H9 (cell line): ENCODE measurements around the gene ASB16. TPM values are rescaled to one million over a fixed set of nuclear protein-coding genes. Genes with fewer than 3 reads are reported as not detected.

Source experiments
- DNase-seq: peaks from one replicate; pipeline ENCODE4 v3.0.0-alpha.2; 2017
- H2AFZ ChIP-seq: one replicate; pipeline ENCODE4 v1.6.1; 2013; ENCODE audit warnings: mild to moderate bottlenecking, low read length, control low read depth, moderate library complexity
- H2AK5ac ChIP-seq: 2 replicates; pipeline ENCODE4 v1.6.1; 2013; ENCODE audit warnings: low read length, control low read depth, mixed read lengths; ENCODE audit not compliant: insufficient read length
- H2BK120ac ChIP-seq: one replicate; pipeline ENCODE4 v1.6.1; 2013; ENCODE audit warnings: low read depth, mild to moderate bottlenecking, low read length, control low read depth, inconsistent platforms; ENCODE audit not compliant: poor library complexity, severe bottlenecking
- H2BK12ac ChIP-seq: 2 replicates; pipeline ENCODE4 v1.6.1; 2013; ENCODE audit warnings: low read length, control low read depth, mixed read lengths, low read depth; ENCODE audit not compliant: insufficient read length
- H2BK15ac ChIP-seq: 2 replicates; pipeline ENCODE4 v1.6.1; 2013; ENCODE audit warnings: low read depth, low read length, control low read depth
- H2BK20ac ChIP-seq: one replicate; pipeline ENCODE4 v1.6.1; 2013; ENCODE audit warnings: low read depth, mild to moderate bottlenecking, low read length, control low read depth, inconsistent platforms; ENCODE audit not compliant: poor library complexity, severe bottlenecking
- H2BK5ac ChIP-seq: 2 replicates; pipeline ENCODE4 v1.6.1; 2013; ENCODE audit warnings: low read length, control low read depth, mixed read lengths; ENCODE audit not compliant: insufficient read length
- H3K14ac ChIP-seq: 2 replicates; pipeline ENCODE4 v1.6.1; 2013; ENCODE audit warnings: low read length, control low read depth; ENCODE audit not compliant: insufficient read depth
- H3K18ac ChIP-seq: 2 replicates; pipeline ENCODE4 v1.6.1; 2013; ENCODE audit warnings: low read depth, mild to moderate bottlenecking, mixed read lengths, low read length, control low read depth; ENCODE audit not compliant: insufficient read length
- H3K23ac ChIP-seq: 2 replicates; pipeline ENCODE4 v1.6.1; 2013; ENCODE audit warnings: low read length, control low read depth, mixed read lengths, low read depth; ENCODE audit not compliant: insufficient read length
- H3K23me2 ChIP-seq: 2 replicates; pipeline ENCODE4 v1.6.1; 2013; ENCODE audit warnings: low read depth, mild to moderate bottlenecking, mixed read lengths, low read length, control low read depth; ENCODE audit not compliant: insufficient read length, poor library complexity, severe bottlenecking
- H3K27ac ChIP-seq: 2 replicates; pipeline ENCODE4 v1.5.1; 2013; ENCODE audit warnings: low read length, control low read depth, mixed read lengths, low read depth; ENCODE audit not compliant: insufficient read length
- H3K27me3 ChIP-seq: 2 replicates; pipeline ENCODE4 v1.6.1; 2013; ENCODE audit warnings: low read length, control low read depth, inconsistent platforms; ENCODE audit not compliant: insufficient read depth
- H3K4ac ChIP-seq: 2 replicates; pipeline ENCODE4 v1.6.1; 2013; ENCODE audit warnings: low read depth, mild to moderate bottlenecking, control low read depth, inconsistent platforms, low read length, moderate library complexity
- H3K4me1 ChIP-seq: 2 replicates; pipeline ENCODE4 v1.6.1; 2013; ENCODE audit warnings: low read length, control low read depth, inconsistent platforms; ENCODE audit not compliant: insufficient read depth
- H3K4me2 ChIP-seq: 2 replicates; pipeline ENCODE4 v1.6.1; 2013; ENCODE audit warnings: low read length, control low read depth, mixed read lengths; ENCODE audit not compliant: insufficient read length, insufficient read depth
- H3K56ac ChIP-seq: 2 replicates; pipeline ENCODE4 v1.6.1; 2013; ENCODE audit warnings: low read depth, mild to moderate bottlenecking, mixed read lengths, low read length, control low read depth; ENCODE audit not compliant: insufficient read length
- H3K79me1 ChIP-seq: 2 replicates; pipeline ENCODE4 v1.6.1; 2013; ENCODE audit warnings: low read depth, mild to moderate bottlenecking, moderate library complexity, low read length, control low read depth, inconsistent platforms; ENCODE audit not compliant: insufficient read depth, poor library complexity, severe bottlenecking
- H3K79me2 ChIP-seq: 2 replicates; pipeline ENCODE4 v1.6.1; 2013; ENCODE audit warnings: low read length, control low read depth, inconsistent platforms; ENCODE audit not compliant: insufficient read depth
- H3K9ac ChIP-seq: 2 replicates; pipeline ENCODE4 v1.6.1; 2013; ENCODE audit warnings: low read length, control low read depth, mixed read lengths; ENCODE audit not compliant: insufficient read length; ENCODE audit errors: extremely low read depth
- H3K9me3 ChIP-seq: one replicate; pipeline ENCODE4 v1.6.1; 2013; ENCODE audit warnings: low read depth, low read length, inconsistent platforms; ENCODE audit not compliant: control insufficient read depth
- H3T11ph ChIP-seq: one replicate; pipeline ENCODE4 v1.6.1; 2013; ENCODE audit warnings: mild to moderate bottlenecking, low read length, control low read depth, inconsistent platforms
- H4K20me1 ChIP-seq: one replicate; pipeline ENCODE4 v1.6.1; 2013; ENCODE audit not compliant: control insufficient read depth, insufficient read length, insufficient read depth
- H4K5ac ChIP-seq: 2 replicates; pipeline ENCODE4 v1.6.1; 2013; ENCODE audit warnings: low read depth, mild to moderate bottlenecking, mixed read lengths, low read length, control low read depth; ENCODE audit not compliant: insufficient read length
- H4K8ac ChIP-seq: replicated peaks from 2 replicates; pipeline ENCODE4 v1.6.1; 2013; ENCODE audit warnings: low read length, control low read depth, mixed read lengths, low read depth; ENCODE audit not compliant: insufficient read length
- H4K91ac ChIP-seq: 2 replicates; pipeline ENCODE4 v1.6.1; 2013; ENCODE audit warnings: low read depth, mild to moderate bottlenecking, moderate library complexity, mixed read lengths, low read length, control low read depth; ENCODE audit not compliant: insufficient read length
- H3K27ac Mint-ChIP-seq, 3 experiments: 2 replicates in 2 of 3; 3 replicates in 1 of 3; pipeline ENCODE4 v1.8.0; 2020 to 2021; ENCODE audit warnings: mixed read lengths in 3 of 3, mild to moderate bottlenecking in 1 of 3, moderate library complexity in 1 of 3
- H3K27me3 Mint-ChIP-seq: 2 replicates; pipeline ENCODE4 v1.8.0; 2021; ENCODE audit warnings: low read depth, mild to moderate bottlenecking, moderate library complexity, mixed read lengths
- H3K36me3 Mint-ChIP-seq, 3 experiments: 2 replicates in 2 of 3; 3 replicates in 1 of 3; pipeline ENCODE4 v1.8.0; 2020 to 2021; ENCODE audit warnings: low read depth in 3 of 3, mixed read lengths in 3 of 3; ENCODE audit not compliant: insufficient read depth in 1 of 3
- H3K4me1 Mint-ChIP-seq, 2 experiments: 2 replicates each; pipeline ENCODE4 v1.8.0; 2020; ENCODE audit warnings: mixed read lengths in 2 of 2
- H3K4me3 Mint-ChIP-seq, 2 experiments: 2 replicates in 1 of 2; 3 replicates in 1 of 2; pipeline ENCODE4 v1.8.0; 2020 to 2021; ENCODE audit warnings: mild to moderate bottlenecking in 2 of 2, mixed read lengths in 2 of 2, moderate library complexity in 1 of 2
- H3K9me3 Mint-ChIP-seq, 2 experiments: 2 replicates in 1 of 2; 3 replicates in 1 of 2; pipeline ENCODE4 v1.8.0; 2020; ENCODE audit warnings: mild to moderate bottlenecking in 2 of 2, mixed read lengths in 2 of 2, moderate library complexity in 1 of 2
- CTCF ChIP-seq: fragments of 200-600 bp; sonication (generic); conservative IDR thresholded peaks from 3 replicates; pipeline ENCODE4 v1.8.0; 2021; ENCODE audit warnings: antibody characterized with exemption, mild to moderate bottlenecking
- WGBS: extraction: QIAGEN DNeasy Blood & Tissue Kit; methylation state at CpG from one replicate; pipeline ENCODE4 v1.1.7; 2013; ENCODE audit warnings: missing lambda C conversion rate, low lambda C conversion rate, mixed read lengths; ENCODE audit not compliant: insufficient read length; ENCODE audit errors: extremely low coverage; 5-methylcytosine and 5-hydroxymethylcytosine counted together
- total RNA-seq: library from RNA; stranded (reverse); gene quantifications from 2 replicates; pipeline ENCODE4 v1.2.1, GENCODE V29; 2021

The ASB16 gene
- total RNA-seq, 1 experiment from 2014 or later = 0.90 TPM

GRCh38 chr17:44164476-44164875 lies 6.0 kb upstream of the ASB16 start:
- Mint-ChIP-seq H3K4me3 (no peak overlapping the region), H3K27ac (no peak overlapping the region), H3K4me1 (peaks cover 9 to 10% of the 10 kb centered on the region in 2 experiments), H3K36me3 (peaks cover 7 to 27% (median 26%) of the 10 kb centered on the region in 3 experiments), H3K9me3 (no peaks in the 10 kb centered on the region), H3K27me3 (peaks cover 2% of the 10 kb centered on the region; the same call in 1 of the 2 replicates)
- Histone ChIP-seq H3K23me2 (no peaks in the 10 kb centered on the region), H2BK15ac (no peak overlapping the region), H2BK12ac (no peak overlapping the region), H4K5ac (no peak overlapping the region), H2BK120ac (no peak overlapping the region), H3K14ac (no peak overlapping the region), H3K23ac (no peak overlapping the region), H4K8ac (no peak overlapping the region), H3K4ac (no peak overlapping the region), H3K56ac (no peak overlapping the region), H3K79me2 (no peaks in the 10 kb centered on the region), H3K9me3 (no peaks in the 10 kb centered on the region), H2AFZ (no peak overlapping the region), H3K9ac (no peak overlapping the region), H3K18ac (no peak overlapping the region), H3K4me2 (no peak overlapping the region), H3T11ph (no peak overlapping the region), H2BK5ac (no peak overlapping the region), H4K91ac (no peak overlapping the region), H2AK5ac (no peak overlapping the region), H3K79me1 (no peaks in the 10 kb centered on the region), H3K27me3 (no peaks in the 10 kb centered on the region), H3K4me1 (no peaks in the 10 kb centered on the region), H3K27ac (no peak overlapping the region), H2BK20ac (no peak overlapping the region), H4K20me1 (no peaks in the 10 kb centered on the region)
- WGBS = no CpG with 5 or more reads among the region's 1 CpG
- DNase-seq = no peak
- no peak for TF ChIP-seq CTCF
